HTR-8/SVneo (cell line): ENCODE data around the gene KHDC1L.
A peak's percentile ranks its signal among the peaks of the same experiment; 100 is the strongest.
"Not testable (repeated sequence)": the region's sequence is repeated elsewhere in the genome, so short reads cannot be mapped to it uniquely, and the experiment has no call there.

Experiments used
- DNase-seq: peaks from one replicate; pipeline ENCODE4 v3.0.0; 2011; ENCODE audit warnings: low spot score, mixed read lengths; ENCODE audit not compliant: insufficient read length
- FAIRE-seq: peaks from 2 replicates; lab custom pipeline; 2011; peaks lifted over from hg19 to GRCh38; lab: Jason Lieb, UNC

The KHDC1L gene

DNA sequence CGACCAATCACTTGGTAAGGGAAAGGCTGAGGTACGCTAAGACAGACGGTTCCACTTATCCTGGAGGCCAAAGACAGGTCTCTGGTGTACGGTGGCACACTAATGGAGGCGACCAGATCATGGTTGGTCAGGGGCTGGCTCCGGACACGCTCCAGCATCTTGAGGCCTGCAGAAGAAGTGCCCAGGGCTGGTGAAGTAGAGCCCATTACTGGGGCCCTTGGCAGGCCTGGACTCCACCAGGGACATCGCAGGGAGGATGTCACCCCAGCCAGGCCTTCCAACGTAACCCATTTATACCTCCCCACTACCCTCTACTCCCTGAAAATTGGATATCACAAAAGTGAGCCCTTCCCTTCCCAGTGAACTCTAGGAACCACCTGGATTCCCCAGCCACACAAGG, 16.2 kb downstream of the KHDC1L start:
- no peak for DNase-seq
- no peak for FAIRE-seq

DNA sequence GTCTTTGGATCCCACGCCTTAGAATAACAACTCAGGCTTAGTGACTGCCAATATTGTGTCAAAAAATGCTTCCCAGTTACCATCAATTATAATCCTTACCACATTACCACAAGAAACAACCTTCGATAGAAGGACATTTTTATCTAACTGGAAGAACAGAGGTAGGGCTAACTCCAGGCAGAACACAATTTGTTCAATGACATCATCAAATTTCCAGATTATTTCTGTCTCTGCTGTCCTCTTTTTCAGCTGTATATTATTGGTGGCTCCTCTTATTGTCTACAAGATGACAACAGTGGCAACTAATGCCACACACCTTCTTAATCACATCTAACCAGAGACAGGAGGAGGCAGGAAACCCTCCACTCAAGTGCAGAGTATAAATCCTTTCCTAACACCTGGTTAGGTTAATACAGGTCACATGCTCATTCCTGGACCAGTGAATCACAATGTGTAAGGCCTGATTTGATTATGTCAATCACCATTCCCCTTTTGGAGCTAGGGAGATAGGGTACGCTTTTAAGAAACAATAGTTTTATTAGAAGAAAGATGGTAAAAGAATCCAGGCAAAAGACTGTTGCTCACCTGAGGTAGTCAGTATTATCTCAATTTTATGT, 18.0 kb downstream of the KHDC1L start:
- DNase-seq (no peak), FAIRE-seq (no peak)

DNA sequence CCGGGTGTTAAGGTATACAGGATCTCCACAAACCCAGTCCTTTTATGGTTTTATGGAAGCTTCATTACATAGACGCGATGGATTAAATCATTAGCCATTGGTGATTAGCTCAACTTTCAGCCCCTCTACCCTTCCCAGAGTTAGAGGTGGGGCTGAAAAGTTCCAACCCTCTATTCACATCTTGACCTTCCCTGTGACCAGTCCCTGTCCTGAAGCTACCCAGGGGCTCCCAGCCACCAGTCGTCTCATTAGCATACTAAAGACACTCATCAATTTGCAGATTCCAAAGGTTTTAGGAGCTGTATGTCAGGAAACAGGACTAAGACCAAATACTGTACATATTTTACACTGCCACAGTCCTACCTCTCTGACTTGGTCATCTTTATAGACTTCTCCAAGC, 21.0 kb downstream of the KHDC1L start:
- DNase-seq, result no peak
- FAIRE-seq, result no peak

DNA sequence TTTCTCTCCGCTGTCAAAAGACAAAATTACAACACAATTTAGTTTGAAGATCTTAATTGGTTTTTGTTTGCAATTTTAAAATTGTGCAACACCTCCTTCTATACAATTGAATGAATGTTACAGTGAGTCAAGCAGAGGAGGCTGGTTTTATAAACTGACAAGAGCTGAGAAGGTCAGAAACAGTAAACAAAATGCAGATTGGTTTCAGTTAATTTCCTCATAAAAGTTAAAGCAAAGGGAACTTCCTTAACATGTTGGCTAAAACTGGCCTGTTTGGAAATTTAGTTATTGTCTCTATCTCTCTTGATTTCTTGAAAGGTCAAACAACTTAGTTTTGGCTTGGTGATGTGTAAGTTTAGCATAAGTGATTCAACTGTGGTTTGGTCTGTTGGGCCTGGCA, 22.2 kb downstream of the KHDC1L start:
- DNase-seq (no peak), FAIRE-seq (no peak)

DNA sequence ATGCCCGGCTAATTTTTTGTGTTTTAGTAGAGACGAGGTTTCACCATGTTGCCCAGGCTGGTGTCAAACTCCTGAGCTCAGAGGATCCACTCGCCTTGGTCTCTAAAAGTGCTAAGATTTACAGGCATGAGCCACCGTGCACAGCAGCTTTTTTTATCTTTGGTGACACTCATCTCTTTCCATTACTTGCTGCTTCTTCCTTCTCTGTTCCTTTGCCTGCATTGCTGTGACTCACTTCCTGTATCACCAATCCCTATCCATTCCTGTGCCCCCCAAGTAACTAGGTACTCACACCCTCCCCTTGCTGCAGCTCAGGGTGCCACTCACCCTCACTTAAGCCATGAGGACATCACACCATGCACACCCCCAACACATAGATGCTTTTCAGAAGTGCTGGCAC, 24.6 kb downstream of the KHDC1L start:
- peak; percentile 39 for DNase-seq
- peak; percentile 60 for FAIRE-seq

DNA sequence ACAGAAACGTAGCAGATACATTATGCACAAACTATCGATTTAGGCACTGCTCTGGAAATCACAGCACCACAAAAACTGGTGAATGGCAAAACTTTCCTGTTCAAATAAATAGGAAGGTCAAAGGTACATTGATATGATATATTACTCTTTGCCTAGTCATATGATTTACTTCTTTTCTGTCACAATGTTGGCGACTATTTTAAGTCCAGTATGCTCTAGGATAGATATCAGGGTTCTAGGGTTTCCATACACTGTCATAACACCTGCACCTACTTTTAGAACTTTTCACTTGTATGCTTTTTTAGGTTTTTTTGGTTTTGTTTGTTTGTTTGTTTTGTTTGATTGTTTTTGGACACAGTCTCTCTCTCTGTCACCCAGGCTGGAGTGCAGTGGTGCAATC, 25.0 kb downstream of the KHDC1L start:
- FAIRE-seq (no peak), DNase-seq (no peak)

DNA sequence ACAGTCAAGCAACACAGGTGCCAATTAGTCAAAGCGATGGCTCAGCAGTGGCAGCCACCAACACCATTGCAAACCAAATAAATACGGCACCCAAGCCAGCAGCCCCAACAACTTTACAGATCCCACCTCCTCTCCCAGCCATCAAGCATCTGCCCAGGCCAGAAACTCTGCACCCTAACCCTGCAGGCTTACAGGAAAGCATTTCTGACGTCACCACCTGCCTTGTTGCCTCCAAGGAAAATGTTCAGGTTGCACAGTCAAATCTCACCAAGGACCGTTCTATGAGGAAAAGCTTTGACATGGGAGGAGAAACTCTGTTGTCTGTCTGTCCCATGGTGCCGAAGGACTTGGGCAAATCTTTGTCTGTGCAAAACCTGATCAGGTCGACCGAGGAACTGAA, 30.6 kb downstream of the KHDC1L start:
- DNase-seq (no peak), FAIRE-seq (peak; percentile 38)

DNA sequence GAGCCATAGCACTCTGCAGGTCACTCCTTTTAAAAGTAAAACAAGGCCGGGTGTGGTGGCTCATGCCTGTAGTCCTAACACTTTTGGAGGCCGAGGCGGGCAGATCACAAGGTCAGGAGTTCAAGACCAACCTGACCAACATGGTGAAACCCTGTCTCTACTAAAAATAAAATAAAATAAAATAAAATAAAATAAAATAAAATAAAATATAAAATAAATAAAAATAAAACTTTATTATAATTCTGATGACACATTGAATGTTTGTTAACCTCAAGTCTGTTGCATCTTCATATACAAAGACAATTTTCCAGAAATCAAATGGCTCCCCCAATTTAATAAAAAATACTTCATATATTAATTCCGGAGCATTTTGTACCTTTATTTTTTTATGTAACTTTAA, 32.0 kb downstream of the KHDC1L start:
- not testable (repeated sequence) for FAIRE-seq, DNase-seq

DNA sequence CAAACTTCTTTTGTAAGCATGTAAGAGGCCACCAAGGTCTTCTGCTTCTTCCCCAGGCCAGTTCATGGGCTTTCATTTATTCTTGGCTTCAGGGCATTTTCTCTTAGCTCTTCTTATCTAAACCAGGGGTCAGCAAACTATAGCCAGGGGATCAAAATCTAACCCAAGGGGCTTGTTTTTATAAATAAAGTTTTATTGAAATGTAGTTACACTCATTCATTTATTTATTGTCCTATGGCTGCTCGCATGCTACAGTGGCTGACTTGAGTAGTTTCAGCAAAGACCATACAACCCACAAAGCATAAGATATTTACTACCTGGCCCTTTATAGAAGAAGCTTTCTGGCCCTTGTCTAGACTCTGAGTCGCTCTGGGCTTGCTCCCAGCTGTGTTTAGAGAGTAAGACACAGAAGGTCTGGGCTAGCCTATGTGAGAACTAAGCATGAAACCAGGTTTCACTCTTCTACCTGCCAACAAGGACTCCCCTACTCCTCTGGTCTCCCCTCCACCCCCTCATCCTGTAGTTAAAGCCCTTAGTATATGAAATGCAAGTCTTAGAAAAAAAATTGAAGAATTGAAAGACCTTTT, 43.2 kb downstream of the KHDC1L start:
- no peak for FAIRE-seq
- no peak for DNase-seq

DNA sequence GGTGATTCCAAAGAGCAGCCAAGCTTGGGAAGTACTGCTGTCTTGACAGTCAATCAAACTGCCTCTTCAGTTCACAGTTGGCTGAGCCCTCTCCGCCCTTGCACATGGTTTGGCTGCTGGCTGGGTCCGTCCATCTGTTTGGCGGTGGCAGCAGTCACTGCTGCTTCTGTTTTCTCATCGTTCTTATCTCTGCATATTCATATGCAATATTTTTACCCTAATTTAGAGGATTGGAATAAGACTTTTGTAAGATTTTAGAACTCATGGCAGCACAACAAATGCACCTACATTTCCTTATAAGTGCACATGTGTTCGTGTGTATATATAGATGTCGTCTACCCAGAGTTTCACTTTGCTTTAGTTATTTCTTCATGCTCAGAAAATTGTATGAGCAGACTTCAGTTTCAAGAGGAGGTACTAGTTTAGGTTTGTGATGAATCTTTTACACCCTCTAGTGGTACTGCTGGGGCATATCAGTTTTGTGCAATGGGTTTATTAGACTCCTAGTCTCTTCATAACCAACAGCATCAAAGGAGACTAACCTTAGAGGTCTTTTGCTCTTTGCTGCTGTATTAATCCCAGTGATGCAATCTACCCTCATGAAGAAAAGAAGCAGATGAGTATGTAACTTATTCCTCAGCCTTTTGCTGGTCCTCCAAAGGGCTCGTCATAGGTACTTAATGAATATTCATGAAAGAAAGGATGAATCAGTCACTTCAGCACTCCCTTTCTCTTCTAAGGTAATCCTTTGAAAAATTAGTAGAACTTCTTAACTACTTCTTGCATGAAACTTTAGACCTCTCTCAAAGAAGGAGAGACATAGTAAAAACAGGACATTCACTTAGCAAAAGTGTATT, 44.3 kb downstream of the KHDC1L start:
- peak; percentile 57 for DNase-seq
- peak; percentile 60 for FAIRE-seq

DNA sequence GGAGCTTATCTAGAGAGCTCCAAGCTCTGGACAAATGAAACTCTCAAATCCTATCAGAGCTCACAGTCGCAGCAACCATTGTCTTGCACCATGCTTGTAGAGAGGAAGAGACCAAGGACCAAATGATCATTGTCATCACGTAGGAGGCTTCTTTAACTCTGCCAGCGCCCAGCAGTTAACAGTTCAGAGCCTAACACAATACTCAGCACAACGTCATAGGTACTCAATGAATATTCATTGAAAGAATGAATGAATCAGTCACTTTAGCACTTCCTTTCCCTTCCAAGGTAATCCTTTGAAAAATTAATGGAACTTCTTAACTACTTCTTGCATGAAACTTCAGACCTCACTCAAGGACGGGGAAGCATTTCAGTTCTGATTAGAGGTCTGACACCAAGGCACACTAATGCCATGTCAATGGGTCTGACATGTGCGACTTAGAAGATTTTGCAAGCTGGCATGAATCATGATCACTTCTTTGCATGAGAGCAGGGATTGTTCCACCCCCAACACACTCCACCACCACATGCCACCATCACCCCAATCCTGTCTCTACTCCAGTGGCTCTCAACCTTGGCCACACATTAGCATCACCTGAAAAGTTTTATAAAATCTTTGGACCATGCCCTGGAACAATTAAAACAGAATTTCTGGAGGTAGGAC, 45.1 kb downstream of the KHDC1L start:
- DNase-seq, result no peak

DNA sequence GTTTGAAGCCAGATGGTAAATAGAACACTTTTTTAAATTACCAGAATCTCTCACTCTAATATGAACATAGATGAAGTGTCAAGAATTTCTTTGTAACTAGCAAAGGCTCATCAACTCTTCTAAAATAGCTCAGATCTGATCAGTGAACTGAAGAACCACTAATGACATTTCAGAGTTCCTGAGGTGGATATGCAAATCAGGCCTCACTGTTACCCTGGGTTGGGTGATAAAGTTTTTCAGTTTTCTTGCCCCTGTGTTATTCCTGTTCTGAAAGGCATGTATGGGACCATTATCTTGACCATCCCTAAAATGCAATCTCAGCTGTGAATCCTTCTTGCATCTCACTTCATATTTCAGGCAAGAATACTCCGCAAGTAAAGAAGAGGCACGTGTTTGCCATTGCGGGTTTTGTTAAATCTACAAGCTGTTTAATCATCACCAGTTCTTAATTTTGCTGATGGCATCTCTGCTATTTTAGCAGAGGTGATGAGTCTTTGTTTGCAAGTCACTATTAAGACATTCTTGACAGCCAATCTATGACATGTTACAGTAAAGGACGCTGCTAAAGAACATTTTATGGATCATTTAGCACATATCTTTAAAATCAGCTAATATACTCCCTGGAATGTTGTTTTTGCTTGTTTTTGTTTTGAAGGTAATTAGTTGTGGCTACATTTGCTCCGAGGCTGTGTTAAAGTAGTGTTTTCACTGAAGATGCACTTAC, 47.9 kb downstream of the KHDC1L start:
- DNase-seq (no peak), FAIRE-seq (no peak)

More for the DNA sequence above, 45.1 kb downstream of the KHDC1L start:
- FAIRE-seq, result peak; percentile 55

DNA sequence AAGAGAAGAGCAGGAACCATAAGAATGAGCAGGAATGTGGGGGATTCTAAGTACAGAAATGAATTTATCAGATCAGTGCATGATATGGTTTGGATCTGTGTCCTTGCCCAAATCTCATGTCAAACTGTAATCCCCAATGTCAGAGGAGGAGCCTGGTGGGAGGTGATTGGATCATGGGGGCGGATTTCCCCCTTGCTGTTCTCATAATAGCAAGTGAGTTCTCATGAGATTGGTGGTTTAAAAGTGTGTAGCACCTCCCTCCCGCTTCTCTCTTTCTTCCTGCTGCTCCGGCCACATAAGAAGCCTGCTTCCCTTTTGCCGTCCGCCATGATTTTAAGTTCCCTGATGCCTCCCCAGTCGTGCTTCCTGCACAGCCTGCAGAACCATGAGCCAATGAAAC, 49.2 kb downstream of the KHDC1L start:
- no peak for DNase-seq
- no peak for FAIRE-seq

DNA sequence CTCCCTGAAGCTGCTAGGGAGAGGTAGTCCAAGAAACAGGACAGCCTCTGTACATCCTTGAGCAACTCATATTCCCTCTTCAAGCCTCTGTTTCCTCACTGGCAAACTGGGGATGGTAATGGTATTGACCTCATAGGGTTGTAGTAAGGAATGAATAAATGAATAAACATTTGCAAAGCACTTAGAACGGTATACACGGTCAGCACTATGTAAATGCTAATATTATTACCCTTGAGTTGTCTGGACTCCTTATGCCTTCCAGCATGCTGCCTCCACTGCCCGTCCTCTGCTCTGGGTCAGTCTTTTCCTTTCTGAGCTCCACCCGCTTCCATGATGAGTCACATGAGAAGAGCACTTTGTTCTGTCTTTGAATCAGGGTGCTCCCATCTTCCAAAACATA, 50.6 kb downstream of the KHDC1L start:
- no peak for FAIRE-seq

More for the DNA sequence above, 50.6 kb downstream of the KHDC1L start:
- no peak for DNase-seq
